ENCODE measurements around the gene GMIP. TPM values are rescaled to one million over a fixed set of nuclear protein-coding genes. Genes with fewer than 3 reads are reported as not detected.

GMIP gene
- total and polyA plus RNA-seq, 9 donors = 3.3 to 6.9 (median 4.4) TPM

DNA sequence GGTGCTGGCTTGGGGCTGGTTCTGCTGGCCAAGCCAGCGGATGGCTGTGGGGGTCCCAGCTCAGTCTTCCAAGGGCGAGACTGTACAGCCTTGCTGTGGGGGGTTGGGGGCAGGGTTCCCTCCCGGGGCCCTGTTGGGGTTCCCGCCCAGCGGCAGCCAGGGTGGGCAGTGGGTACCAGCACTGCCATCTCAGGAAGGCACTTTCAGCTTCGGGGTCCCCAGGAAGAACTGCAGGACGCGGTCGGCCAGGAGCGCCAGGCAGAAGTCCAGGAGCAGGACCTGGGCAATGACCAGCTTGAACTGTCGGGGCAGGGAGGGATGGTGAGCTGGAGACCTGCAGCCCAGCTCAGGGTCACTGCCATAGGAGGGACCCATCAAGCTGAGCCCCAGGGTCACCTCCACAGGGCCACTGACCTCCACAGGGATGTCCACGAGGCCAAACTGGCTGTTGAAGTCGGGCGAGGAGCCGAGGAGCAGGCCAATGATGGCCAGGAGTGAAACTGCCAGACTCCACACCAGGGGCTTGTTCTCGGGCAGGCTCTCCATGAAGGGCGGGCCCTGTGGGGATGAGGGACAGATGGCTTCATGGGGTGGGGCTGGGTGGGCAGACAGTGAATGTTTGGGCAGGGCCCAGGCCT lies 1.9 kb upstream of the GMIP start:
- Histone ChIP-seq H3K4me1 (ENCODE audit: insufficient read depth) (no peaks in the 10 kb centered on the region), H3K27ac (no peak overlapping the region), H3K4me3 (no peak overlapping the region), H3K9me3 (no peaks in the 10 kb centered on the region), H3K36me3 (no peaks in the 10 kb centered on the region), H3K27me3 (no peaks in the 10 kb centered on the region)
- WGBS, 3 donors = 89 to 93% (median 92%) methylated on average over 13 to 17 of the region's 17 CpGs
- intact Hi-C loops (cut with DNase I) = no loop called here
- TF ChIP-seq EP300 (IDR thresholded peaks at IDR 0.05) (no peak), POLR2A (IDR thresholded peaks at IDR 0.05) (no peak)
- TF ChIP-seq, protein P1, sequence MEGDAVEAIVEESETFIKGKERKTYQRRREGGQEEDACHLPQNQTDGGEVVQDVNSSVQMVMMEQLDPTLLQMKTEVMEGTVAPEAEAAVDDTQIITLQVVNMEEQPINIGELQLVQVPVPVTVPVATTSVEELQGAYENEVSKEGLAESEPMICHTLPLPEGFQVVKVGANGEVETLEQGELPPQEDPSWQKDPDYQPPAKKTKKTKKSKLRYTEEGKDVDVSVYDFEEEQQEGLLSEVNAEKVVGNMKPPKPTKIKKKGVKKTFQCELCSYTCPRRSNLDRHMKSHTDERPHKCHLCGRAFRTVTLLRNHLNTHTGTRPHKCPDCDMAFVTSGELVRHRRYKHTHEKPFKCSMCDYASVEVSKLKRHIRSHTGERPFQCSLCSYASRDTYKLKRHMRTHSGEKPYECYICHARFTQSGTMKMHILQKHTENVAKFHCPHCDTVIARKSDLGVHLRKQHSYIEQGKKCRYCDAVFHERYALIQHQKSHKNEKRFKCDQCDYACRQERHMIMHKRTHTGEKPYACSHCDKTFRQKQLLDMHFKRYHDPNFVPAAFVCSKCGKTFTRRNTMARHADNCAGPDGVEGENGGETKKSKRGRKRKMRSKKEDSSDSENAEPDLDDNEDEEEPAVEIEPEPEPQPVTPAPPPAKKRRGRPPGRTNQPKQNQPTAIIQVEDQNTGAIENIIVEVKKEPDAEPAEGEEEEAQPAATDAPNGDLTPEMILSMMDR (IDR thresholded peaks at IDR 0.05) = no peak
- DNase-seq = no peak

DNA sequence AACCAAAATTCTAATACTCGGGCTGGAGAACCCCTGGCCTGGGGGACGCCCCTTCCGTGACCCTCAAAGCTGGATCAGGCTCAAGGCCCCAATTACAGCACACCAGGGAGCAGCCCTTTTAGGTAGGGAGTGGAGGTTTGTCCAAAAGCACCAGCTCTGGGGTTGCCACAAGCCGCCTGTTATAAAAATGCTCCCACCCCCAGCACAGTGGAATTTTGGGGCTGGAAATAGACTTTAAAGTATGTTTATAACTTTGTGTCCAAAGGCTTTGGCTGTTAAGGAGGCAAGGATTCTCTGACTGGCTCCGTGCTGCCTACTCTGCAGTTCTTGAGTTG lies 564 bp upstream of the GMIP start:
- Histone ChIP-seq H3K36me3 (no peaks in the 10 kb centered on the region), H3K9me3 (no peaks in the 10 kb centered on the region), H3K27me3 (no peaks in the 10 kb centered on the region), H3K4me3 (no peak overlapping the region), H3K4me1 (ENCODE audit: insufficient read depth) (no peaks in the 10 kb centered on the region), H3K27ac (no peak overlapping the region)
- no peak for DNase-seq
- 12 to 17% (median 16%) methylated on average over 5 of the region's 5 CpGs for WGBS, 3 donors
- intact Hi-C loops (cut with DNase I) = loop anchor here in 1 of 4 donors (5.0 kb wide), 1 partner anchor 112 kb away; no protein-coding TSS in a partner anchor
- TF ChIP-seq POLR2A (IDR thresholded peaks at IDR 0.05) = no peak
- TF ChIP-seq, protein P1 (IDR thresholded peaks at IDR 0.05) = no peak
- TF ChIP-seq EP300 (IDR thresholded peaks at IDR 0.05) = no peak

DNA sequence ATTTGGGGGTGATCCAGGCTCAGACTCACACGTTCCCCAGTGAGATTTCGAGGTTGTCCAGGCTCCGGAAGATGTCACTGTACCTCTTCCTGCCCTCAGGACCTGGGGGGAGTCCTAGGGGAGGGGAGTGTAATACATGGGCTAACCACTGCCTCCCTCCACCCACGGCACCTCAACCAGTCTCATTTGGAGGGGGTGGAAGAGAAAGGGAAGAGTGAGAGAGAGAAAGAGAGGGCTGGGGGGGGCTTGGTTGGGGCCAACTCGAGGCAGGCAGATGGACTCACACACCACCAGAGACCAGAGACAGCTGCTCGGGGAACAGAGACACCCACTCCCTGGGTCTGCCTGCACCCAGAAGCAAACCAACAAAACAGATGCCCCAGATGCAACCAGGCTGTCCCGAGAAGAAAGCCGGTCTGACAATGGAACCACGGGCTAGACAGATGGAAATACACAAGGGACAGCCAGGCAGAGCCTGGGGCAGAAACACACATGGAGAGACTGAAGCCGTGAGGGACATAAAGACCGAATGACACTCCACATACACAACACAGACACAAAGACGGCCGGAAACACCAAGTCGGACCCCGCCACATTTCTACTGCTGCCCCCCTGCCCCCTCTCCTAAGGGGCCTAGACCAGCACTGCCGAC lies 825 bp downstream of the GMIP start:
- Histone ChIP-seq H3K36me3 (no peaks in the 10 kb centered on the region), H3K9me3 (no peaks in the 10 kb centered on the region), H3K4me3 (peak overlapping the region; percentile 66), H3K4me1 (ENCODE audit: insufficient read depth) (no peaks in the 10 kb centered on the region), H3K27ac (no peak overlapping the region), H3K27me3 (no peaks in the 10 kb centered on the region)
- no peak for TF ChIP-seq POLR2A (IDR thresholded peaks at IDR 0.05)
- no peak for DNase-seq
- intact Hi-C loops (cut with DNase I) = loop anchor here in 3 of 4 donors (1.0 to 5.0 kb wide), 3 partner anchors 110 kb away; no protein-coding TSS in a partner anchor
- 23 to 34% (median 26%) methylated on average over 16 of the region's 16 CpGs for WGBS, 3 donors

DNA sequence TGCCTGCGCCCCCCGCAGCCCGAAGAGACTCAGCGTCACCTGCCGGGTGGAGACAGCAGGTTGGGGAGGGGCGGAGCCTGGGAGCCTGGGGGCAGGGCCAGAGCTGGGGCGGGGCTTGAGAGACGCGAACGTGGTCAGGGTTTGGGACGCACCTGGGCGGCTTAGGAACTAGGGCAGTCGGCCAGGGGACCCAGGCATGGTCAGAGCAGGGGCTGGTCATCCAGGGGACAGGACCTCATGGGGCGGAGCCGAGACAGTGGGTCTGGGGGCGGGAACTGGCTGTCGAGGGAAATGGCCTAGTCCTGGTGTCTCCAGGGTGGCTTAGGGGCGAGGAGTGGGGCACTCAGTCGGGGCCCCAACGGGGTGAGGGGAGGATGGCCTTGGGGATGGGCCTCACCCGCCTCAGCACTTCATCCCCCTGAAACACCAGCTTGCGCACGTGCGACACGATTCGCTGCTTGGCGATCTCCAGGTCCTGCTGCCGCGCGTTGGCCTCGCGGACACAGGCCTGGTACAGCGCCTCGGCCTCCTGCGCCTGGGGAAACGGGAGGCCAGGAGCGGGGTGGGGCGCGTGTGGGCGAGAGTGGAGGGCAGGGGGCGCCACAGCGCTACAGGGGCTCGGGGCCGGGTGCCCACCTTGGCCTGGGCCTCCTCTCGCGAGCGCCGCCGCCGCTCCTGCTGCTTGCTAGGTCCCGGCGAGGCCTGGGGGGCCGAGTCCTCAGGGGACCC lies 5.8 kb downstream of the GMIP start:
- intact Hi-C loops (cut with DNase I) = no loop called here
- Histone ChIP-seq H3K4me1 (ENCODE audit: insufficient read depth) (no peaks in the 10 kb centered on the region), H3K36me3 (no peaks in the 10 kb centered on the region), H3K9me3 (no peaks in the 10 kb centered on the region), H3K27ac (no peak overlapping the region), H3K4me3 (no peak overlapping the region), H3K27me3 (no peaks in the 10 kb centered on the region)
- WGBS, 3 donors = 69 to 75% (median 74%) methylated on average over 41 to 53 of the region's 53 CpGs
- no peak for DNase-seq
- TF ChIP-seq POLR2A (IDR thresholded peaks at IDR 0.05) = no peak
- TF ChIP-seq, protein P1 (IDR thresholded peaks at IDR 0.05) = no peak
- no peak for TF ChIP-seq EP300 (IDR thresholded peaks at IDR 0.05)

DNA sequence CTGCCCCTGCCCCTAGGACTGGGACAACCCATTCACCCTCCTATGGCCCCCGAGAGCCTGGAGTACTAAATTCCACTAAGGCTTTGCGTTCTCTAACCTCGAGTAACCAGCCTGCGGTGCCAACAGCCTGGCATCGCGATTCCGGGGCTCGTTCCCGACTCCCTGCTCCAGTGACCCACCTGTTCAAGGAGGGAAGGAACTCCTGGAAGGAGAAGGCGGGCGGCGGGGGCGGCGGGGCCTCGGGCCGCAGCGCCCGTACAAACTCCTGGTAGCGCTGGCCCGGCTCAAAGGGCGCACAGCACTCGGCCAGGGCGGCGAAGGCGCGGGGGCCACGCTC lies 6.3 kb downstream of the GMIP start:
- H3K27me3 ChIP-seq = no peaks in the 10 kb centered on the region
- H3K27ac ChIP-seq = no peak overlapping the region
- no peak overlapping the region for H3K4me3 ChIP-seq
- no peaks in the 10 kb centered on the region for H3K4me1 ChIP-seq (ENCODE audit: insufficient read depth)
- H3K36me3 ChIP-seq = no peaks in the 10 kb centered on the region
- no peak for DNase-seq
- WGBS, 3 donors = 78 to 80% (median 78%) methylated on average over 27 of the region's 27 CpGs
- TF ChIP-seq, protein P1 (IDR thresholded peaks at IDR 0.05) = no peak
- no peak for TF ChIP-seq EP300 (IDR thresholded peaks at IDR 0.05)
- TF ChIP-seq POLR2A (IDR thresholded peaks at IDR 0.05) = no peak
- H3K9me3 ChIP-seq = no peaks in the 10 kb centered on the region
- intact Hi-C loops (cut with DNase I) = no loop called here
